Kidney epithelial cell (primary cell): ENCODE measurements around the gene GAD2. TPM values are rescaled to one million over a fixed set of nuclear protein-coding genes. Genes with fewer than 3 reads are reported as not detected.

Source experiments
- DNase-seq: peaks from one replicate; pipeline ENCODE4 v3.0.0-alpha.2; 2010; ENCODE audit warnings: low read depth
- H3K27me3 ChIP-seq: 2 replicates; pipeline ENCODE4 v1.6.0; 2011; ENCODE audit warnings: low read length; ENCODE audit not compliant: control insufficient read depth, insufficient read depth
- H3K36me3 ChIP-seq: 2 replicates; pipeline ENCODE4 v1.5.1; 2011; ENCODE audit warnings: low read length; ENCODE audit not compliant: control insufficient read depth, insufficient read depth
- H3K4me3 ChIP-seq: 2 replicates; pipeline ENCODE4 v1.5.1; 2011; ENCODE audit warnings: low read depth, mild to moderate bottlenecking, control low read depth, low read length
- total RNA-seq: library from RNA; depleted of rRNA; stranded (reverse); fragments of >200 nt; gene quantifications from 2 replicates; pipeline ENCODE4 v1.2.3, GENCODE V29; 2015
- TF ChIP-seq, protein P1 (sequence below): IDR thresholded peaks from 2 replicates; pipeline ENCODE4 v1.5.1; 2011; ENCODE audit warnings: mild to moderate bottlenecking, moderate library complexity, low read length, control low read depth, inconsistent platforms; ENCODE audit not compliant: insufficient read depth, poor library complexity, severe bottlenecking

Gene GAD2
- total RNA-seq, 1 donor from 2014 or later = not detected

DNA sequence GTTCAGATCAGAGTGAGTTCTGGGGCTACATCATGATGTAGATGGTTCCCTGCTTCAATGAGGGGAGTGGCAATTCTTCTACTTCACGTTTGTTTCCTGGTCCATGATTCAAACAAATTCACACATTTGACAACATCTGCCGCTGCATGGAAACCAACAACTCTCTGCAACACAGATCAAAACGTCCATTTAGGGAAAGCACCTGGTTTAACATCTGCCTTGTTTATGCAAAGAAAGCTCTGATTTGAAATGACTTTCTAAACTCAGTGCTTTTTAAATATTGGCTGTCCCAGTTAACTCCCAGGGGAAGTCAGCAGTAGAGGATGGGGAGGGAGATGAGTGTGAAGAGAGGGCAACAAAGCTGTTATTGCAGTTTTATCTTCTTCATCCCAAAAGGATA is 93.8 kb downstream of the GAD2 start:
- TF ChIP-seq, protein P1, sequence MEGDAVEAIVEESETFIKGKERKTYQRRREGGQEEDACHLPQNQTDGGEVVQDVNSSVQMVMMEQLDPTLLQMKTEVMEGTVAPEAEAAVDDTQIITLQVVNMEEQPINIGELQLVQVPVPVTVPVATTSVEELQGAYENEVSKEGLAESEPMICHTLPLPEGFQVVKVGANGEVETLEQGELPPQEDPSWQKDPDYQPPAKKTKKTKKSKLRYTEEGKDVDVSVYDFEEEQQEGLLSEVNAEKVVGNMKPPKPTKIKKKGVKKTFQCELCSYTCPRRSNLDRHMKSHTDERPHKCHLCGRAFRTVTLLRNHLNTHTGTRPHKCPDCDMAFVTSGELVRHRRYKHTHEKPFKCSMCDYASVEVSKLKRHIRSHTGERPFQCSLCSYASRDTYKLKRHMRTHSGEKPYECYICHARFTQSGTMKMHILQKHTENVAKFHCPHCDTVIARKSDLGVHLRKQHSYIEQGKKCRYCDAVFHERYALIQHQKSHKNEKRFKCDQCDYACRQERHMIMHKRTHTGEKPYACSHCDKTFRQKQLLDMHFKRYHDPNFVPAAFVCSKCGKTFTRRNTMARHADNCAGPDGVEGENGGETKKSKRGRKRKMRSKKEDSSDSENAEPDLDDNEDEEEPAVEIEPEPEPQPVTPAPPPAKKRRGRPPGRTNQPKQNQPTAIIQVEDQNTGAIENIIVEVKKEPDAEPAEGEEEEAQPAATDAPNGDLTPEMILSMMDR = no peak
- H3K4me3 ChIP-seq = no peak overlapping the region
- no peak for DNase-seq
- H3K36me3 ChIP-seq = no peaks in the 10 kb centered on the region
- H3K27me3 ChIP-seq = no peaks in the 10 kb centered on the region

DNA sequence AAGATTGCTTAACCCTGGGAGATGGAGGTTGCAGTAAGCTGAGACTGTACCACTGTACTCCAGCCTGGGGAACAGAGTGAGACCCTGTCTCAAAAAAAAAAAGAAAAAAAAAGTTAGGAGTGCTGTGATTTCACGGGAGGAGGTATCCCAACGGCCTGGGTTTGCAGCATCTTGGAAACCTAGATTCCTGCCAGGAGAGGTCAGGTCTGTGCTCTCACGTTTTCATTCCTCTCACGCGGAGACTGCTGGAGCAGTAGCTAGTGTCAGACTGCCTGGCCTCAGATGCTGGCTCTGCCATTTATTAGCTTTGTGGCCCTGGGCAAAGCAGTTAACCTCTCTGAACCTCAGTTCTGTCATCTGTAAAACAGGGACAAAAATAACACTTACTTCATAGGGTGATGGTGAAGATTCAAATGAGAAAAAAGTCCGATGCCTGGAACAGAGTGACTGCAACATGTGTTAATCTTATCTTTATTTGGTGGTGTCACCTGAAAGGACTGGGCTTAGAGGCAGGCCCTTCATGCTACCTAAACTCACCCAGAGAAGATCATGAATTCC is 94.9 kb downstream of the GAD2 start:
- DNase-seq = no peak
- TF ChIP-seq, protein P1 = no peak
- no peak overlapping the region for H3K4me3 ChIP-seq
- H3K36me3 ChIP-seq = no peaks in the 10 kb centered on the region
- no peaks in the 10 kb centered on the region for H3K27me3 ChIP-seq

GRCh38 chr10:26314265-26315013 is 97.9 kb downstream of the GAD2 start:
- no peaks in the 10 kb centered on the region for H3K36me3 ChIP-seq
- no peaks in the 10 kb centered on the region for H3K27me3 ChIP-seq
- TF ChIP-seq, protein P1 = no peak
- H3K4me3 ChIP-seq = no peak overlapping the region
- DNase-seq = no peak

DNA sequence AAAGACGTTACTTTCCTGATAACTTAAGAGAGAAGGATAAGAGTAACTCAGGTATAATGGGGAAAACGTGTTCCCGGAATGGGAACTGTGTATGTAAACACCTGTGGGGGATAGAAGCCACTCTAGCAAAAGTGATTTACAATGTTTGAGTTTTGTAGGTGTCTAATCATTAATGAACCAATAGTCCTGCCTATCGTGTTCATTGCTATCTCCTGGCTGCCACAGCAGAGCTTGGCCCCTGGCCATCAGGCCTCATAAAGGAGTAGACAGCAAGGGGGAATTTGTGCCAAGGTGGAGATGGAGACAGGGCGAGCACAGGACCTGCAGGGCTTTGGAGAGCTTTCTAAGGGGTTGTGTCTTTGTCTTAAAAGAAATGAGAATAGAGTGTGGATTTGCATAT is 102.1 kb downstream of the GAD2 start:
- no peaks in the 10 kb centered on the region for H3K36me3 ChIP-seq
- no peak for DNase-seq
- H3K27me3 ChIP-seq = no peaks in the 10 kb centered on the region
- no peak overlapping the region for H3K4me3 ChIP-seq
- TF ChIP-seq, protein P1 = no peak

- H3K36me3 ChIP-seq = no peaks in the 10 kb centered on the region
- TF ChIP-seq, protein P1 = no peak
- DNase-seq = no peak
- no peak overlapping the region for H3K4me3 ChIP-seq
- H3K27me3 ChIP-seq = no peaks in the 10 kb centered on the region
Observed at GRCh38 chr10:26323219-26323618, 106.6 kb downstream of the GAD2 start.
